ENCODE results near the gene UROC1. TPM values are rescaled to one million over a fixed set of nuclear protein-coding genes. Genes with fewer than 3 reads are reported as not detected.
A peak's percentile ranks its signal among the peaks of the same experiment; 100 is the strongest.

UROC1 gene
- total and polyA plus RNA-seq, 2 of the 13 experiments (the other 11 are each of a cell fraction or from before 2014, with no cell fraction given): 0.71 to 1.3 TPM

DNA sequence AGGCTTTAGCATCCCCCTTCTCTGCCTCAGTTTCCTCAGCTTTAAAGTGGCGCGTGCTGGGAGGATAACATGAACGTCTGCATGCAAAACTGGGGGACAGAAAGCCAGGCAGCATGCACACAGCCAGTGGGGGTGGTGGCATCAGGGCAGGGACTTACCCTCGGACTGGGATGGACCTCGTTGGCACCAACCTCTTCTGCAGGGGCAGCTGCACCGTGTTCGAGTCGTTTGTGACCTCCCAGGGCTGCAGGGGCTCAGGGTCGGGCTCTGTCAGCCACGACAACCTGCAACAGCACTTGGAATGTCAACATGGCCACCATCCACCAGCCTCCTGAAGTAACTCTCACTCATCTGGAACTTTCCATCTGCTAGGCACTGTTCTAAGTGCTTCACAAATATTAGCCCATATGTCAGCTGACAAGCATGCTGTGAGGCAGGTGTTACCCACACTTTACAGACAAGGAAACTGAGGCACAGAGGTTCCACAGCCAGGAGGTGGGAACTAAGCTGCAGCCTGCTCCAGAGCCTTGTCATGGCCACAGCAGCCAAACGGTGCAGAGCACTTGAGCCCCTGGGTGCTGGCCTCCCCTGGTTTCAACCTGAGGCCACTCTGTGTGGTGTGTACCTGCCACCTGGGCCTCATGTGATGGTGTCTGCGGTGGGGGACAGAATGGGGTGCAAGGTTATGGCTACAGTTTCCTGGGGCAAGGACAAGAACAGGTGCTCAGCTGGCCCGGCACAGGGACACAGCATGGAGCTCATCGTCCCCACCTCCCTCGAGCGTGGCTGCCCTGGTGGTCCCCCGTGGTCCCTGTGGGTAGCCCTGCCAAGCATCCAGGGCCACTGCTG is 34.5 kb upstream of the UROC1 start:
- Histone ChIP-seq H3K79me2 (ENCODE audit: insufficient read depth, low read length) (no peaks in the 10 kb centered on the region), H3K27ac (ENCODE audit: extremely low read length, insufficient read depth, low read length) (no peak overlapping the region), H3K4me2 (ENCODE audit: low read depth, low read length) (no peak overlapping the region), H3K27me3 (ENCODE audit: control insufficient read depth in 1 of 2, insufficient read depth in 2 of 2, low read length in 2 of 2) (peaks cover 6 to 35% of the 10 kb centered on the region in 2 experiments; a peak in 2 of 5 replicates), H3K4me3 (replicated peaks in 1 of 3; ENCODE audit: insufficient read depth in 1 of 3, low read depth in 2 of 3, low read length in 3 of 3) (no peak overlapping the region), H2AFZ (ENCODE audit: low read length) (no peak overlapping the region), H3K36me3 (replicated peaks in 1 of 2; ENCODE audit: control insufficient read depth in 1 of 2, insufficient read depth in 2 of 2, low read length in 2 of 2) (no peaks in the 10 kb centered on the region), H3K4me1 (ENCODE audit: insufficient read depth, low read length) (peaks cover 8% of the 10 kb centered on the region; the same call in 1 of the 2 replicates), H3K9me3 (ENCODE audit: low read length) (no peaks in the 10 kb centered on the region), H3K9ac (ENCODE audit: insufficient read depth, low read depth, low read length) (no peak overlapping the region), H4K20me1 (ENCODE audit: insufficient read depth, low read length) (no peaks in the 10 kb centered on the region)
- ChIA-PET CTCF (ENCODE audit: low intra/inter-chr PET ratio, low total read pairs) (no interaction called here), POLR2A (interaction anchor here (1.5 kb wide), 1 partner anchor 29 kb away, joined by 3 read pairs; no protein-coding TSS in a partner anchor)
- FAIRE-seq (no peak), DNase-seq (ENCODE audit: low spot score) (no peak), ATAC-seq (no peak)
- BruUV-seq (replicated peaks): no TSS peak
- TF ChIP-seq, protein P1, sequence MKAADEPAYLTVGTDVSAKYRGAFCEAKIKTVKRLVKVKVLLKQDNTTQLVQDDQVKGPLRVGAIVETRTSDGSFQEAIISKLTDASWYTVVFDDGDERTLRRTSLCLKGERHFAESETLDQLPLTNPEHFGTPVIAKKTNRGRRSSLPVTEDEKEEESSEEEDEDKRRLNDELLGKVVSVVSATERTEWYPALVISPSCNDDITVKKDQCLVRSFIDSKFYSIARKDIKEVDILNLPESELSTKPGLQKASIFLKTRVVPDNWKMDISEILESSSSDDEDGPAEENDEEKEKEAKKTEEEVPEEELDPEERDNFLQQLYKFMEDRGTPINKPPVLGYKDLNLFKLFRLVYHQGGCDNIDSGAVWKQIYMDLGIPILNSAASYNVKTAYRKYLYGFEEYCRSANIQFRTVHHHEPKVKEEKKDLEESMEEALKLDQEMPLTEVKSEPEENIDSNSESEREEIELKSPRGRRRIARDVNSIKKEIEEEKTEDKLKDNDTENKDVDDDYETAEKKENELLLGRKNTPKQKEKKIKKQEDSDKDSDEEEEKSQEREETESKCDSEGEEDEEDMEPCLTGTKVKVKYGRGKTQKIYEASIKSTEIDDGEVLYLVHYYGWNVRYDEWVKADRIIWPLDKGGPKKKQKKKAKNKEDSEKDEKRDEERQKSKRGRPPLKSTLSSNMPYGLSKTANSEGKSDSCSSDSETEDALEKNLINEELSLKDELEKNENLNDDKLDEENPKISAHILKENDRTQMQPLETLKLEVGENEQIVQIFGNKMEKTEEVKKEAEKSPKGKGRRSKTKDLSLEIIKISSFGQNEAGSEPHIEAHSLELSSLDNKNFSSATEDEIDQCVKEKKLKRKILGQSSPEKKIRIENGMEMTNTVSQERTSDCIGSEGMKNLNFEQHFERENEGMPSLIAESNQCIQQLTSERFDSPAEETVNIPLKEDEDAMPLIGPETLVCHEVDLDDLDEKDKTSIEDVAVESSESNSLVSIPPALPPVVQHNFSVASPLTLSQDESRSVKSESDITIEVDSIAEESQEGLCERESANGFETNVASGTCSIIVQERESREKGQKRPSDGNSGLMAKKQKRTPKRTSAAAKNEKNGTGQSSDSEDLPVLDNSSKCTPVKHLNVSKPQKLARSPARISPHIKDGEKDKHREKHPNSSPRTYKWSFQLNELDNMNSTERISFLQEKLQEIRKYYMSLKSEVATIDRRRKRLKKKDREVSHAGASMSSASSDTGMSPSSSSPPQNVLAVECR (CRISPR knock-in tag; IDR thresholded peaks at IDR 0.05; ENCODE audit: borderline replicate concordance): 0 out of 2 replicates have a peak, but pooled peaks have one; percentile 15
- TF ChIP-seq PPARG (CRISPR knock-in tag; conservative IDR thresholded peaks at IDR 0.05): no peak
- TF ChIP-seq SAFB2 (CRISPR knock-in tag; IDR thresholded peaks at IDR 0.05; ENCODE audit: borderline replicate concordance, low read depth): no peak
- 35% methylated on average over 8 of the region's 17 CpGs for WGBS (ENCODE audit: low lambda C conversion rate)
- in situ Hi-C loops (cut with HindIII; ENCODE audit: extremely low pct_ligation_motif_present, low pct_unique_long_range_greater_than_20kb): no loop called here
- intact Hi-C loops (cut with micrococcal nuclease; ENCODE audit: unreplicated experiment): loop anchor here (10.0 kb wide), 2 partner anchors 57 to 923 kb away; no protein-coding TSS in a partner anchor
